CD8-positive, alpha-beta memory T cell (primary cell): ENCODE measurements around the gene CHST8. TPM values are rescaled to one million over a fixed set of nuclear protein-coding genes. Genes with fewer than 3 reads are reported as not detected.

ENCODE experiments used
- CTCF ChIA-PET: fragments of 350-600 bp; sonication (Branson Sonifier 250); formaldehyde crosslinking; loops from one replicate; lab custom pipeline; 2021; ENCODE audit warnings: antibody characterized with exemption; lab: Charles Lee
- POLR2A ChIA-PET: fragments of 350-600 bp; sonication (Branson Sonifier 250); formaldehyde crosslinking; loops from one replicate; lab custom pipeline; 2021; ENCODE audit warnings: antibody characterized with exemption; lab: Charles Lee
- DNase-seq, 5 donors: peaks; one replicate each; pipeline versions ENCODE4 v3.0.0 to v3.0.0-alpha.2; 2020 to 2022; ENCODE audit warnings: mixed read lengths in 1 of 5
- H3K27ac ChIP-seq: one replicate; pipeline ENCODE4 v1.7.0; 2013; ENCODE audit warnings: low read depth, mild to moderate bottlenecking, low read length, moderate library complexity
- H3K27me3 ChIP-seq: 2 replicates; pipeline ENCODE4 v1.7.0; 2013; ENCODE audit warnings: low read length, mild to moderate bottlenecking; ENCODE audit not compliant: insufficient read depth, poor library complexity, severe bottlenecking
- H3K36me3 ChIP-seq: 2 replicates; pipeline ENCODE4 v1.7.0; 2013; ENCODE audit warnings: mild to moderate bottlenecking, low read length, moderate library complexity; ENCODE audit not compliant: insufficient read depth
- H3K4me1 ChIP-seq: 2 replicates; pipeline ENCODE4 v1.7.0; 2013; ENCODE audit warnings: mild to moderate bottlenecking, low read length, moderate library complexity; ENCODE audit not compliant: insufficient read depth
- H3K4me3 ChIP-seq: 2 replicates; pipeline ENCODE4 v1.7.0; 2013; ENCODE audit warnings: mild to moderate bottlenecking, low read length
- H3K9me3 ChIP-seq: 2 replicates; pipeline ENCODE4 v1.7.0; 2013; ENCODE audit warnings: mild to moderate bottlenecking, low read length
- H3K27ac Mint-ChIP-seq, 8 donors: one replicate each; pipeline ENCODE4 v1.8.0; 2020 to 2021; ENCODE audit warnings: mixed read lengths in 8 of 8, mild to moderate bottlenecking in 6 of 8, inconsistent platforms in 3 of 8, moderate library complexity in 3 of 8
- H3K27me3 Mint-ChIP-seq, 2 donors: one replicate each; pipeline ENCODE4 v1.8.0; 2020 to 2021; ENCODE audit warnings: mixed read lengths in 2 of 2, mild to moderate bottlenecking in 1 of 2, moderate library complexity in 1 of 2
- H3K36me3 Mint-ChIP-seq, 3 donors: one replicate each; pipeline ENCODE4 v1.8.0; 2020 to 2021; ENCODE audit warnings: mixed read lengths in 3 of 3, inconsistent platforms in 1 of 3, mild to moderate bottlenecking in 1 of 3
- H3K4me1 Mint-ChIP-seq, 3 donors: one replicate each; pipeline ENCODE4 v1.8.0; 2020 to 2021; ENCODE audit warnings: mixed read lengths in 3 of 3, inconsistent platforms in 1 of 3, mild to moderate bottlenecking in 1 of 3
- H3K4me3 Mint-ChIP-seq, 7 donors: one replicate each; pipeline ENCODE4 v1.8.0; 2020 to 2021; ENCODE audit warnings: mixed read lengths in 7 of 7, mild to moderate bottlenecking in 6 of 7, moderate library complexity in 4 of 7, inconsistent platforms in 2 of 7
- H3K9me3 Mint-ChIP-seq, 5 donors: one replicate each; pipeline ENCODE4 v1.8.0; 2020 to 2022; ENCODE audit warnings: mixed read lengths in 5 of 5, mild to moderate bottlenecking in 3 of 5, moderate library complexity in 2 of 5, inconsistent platforms in 1 of 5
- polyA plus RNA-seq: library from polyadenylated mRNA; unstranded; fragments of 300-500 nt; fragmentation: Illumina TruSeq; gene quantifications from one replicate; pipeline ENCODE4 v1.2.3, GENCODE V29; 2021
- total RNA-seq, 2 experiments: library from RNA; stranded (reverse); gene quantifications; one replicate each; pipeline ENCODE4 v1.2.3, GENCODE V29; 2021

The CHST8 gene
- total and polyA plus RNA-seq, 3 experiments from 2014 or later: not detected

- no peaks in the 10 kb centered on the region for H3K9me3 ChIP-seq
- ChIA-PET POLR2A (no interaction called here), CTCF (interaction anchor here (0.5 kb wide), 1 partner anchor 114 kb away, joined by 4 read pairs; no protein-coding TSS in a partner anchor)
- Mint-ChIP-seq H3K27me3 (peaks cover 0 to 4% of the 10 kb centered on the region in 2 donors), H3K27ac (no peak overlapping the region), H3K9me3 (no peaks in the 10 kb centered on the region), H3K36me3 (no peaks in the 10 kb centered on the region), H3K4me1 (no peaks in the 10 kb centered on the region), H3K4me3 (no peak overlapping the region)
- no peaks in the 10 kb centered on the region for H3K36me3 ChIP-seq
- H3K27ac ChIP-seq: no peak overlapping the region
- no peaks in the 10 kb centered on the region for H3K4me1 ChIP-seq
- DNase-seq: no peak
- H3K4me3 ChIP-seq: no peak overlapping the region
- no peaks in the 10 kb centered on the region for H3K27me3 ChIP-seq
Observed at GRCh38 chr19:33752945-33753344, 131.2 kb downstream of the CHST8 start.

- no peak overlapping the region for H3K4me3 Mint-ChIP-seq
- no peak overlapping the region for H3K27ac ChIP-seq
- POLR2A ChIA-PET: no interaction called here
- no peaks in the 10 kb centered on the region for H3K4me1 Mint-ChIP-seq
- no peaks in the 10 kb centered on the region for H3K36me3 Mint-ChIP-seq
- H3K27me3 ChIP-seq: no peaks in the 10 kb centered on the region
- H3K9me3 Mint-ChIP-seq: no peaks in the 10 kb centered on the region
- H3K4me3 ChIP-seq: no peak overlapping the region
- H3K27me3 Mint-ChIP-seq: peaks cover 3 to 4% of the 10 kb centered on the region in 2 donors
- H3K4me1 ChIP-seq: no peaks in the 10 kb centered on the region
- no peaks in the 10 kb centered on the region for H3K9me3 ChIP-seq
- CTCF ChIA-PET: no interaction called here
- no peak for DNase-seq
- no peaks in the 10 kb centered on the region for H3K36me3 ChIP-seq
- no peak overlapping the region for H3K27ac Mint-ChIP-seq
Observed at GRCh38 chr19:33754361-33754760, 132.6 kb downstream of the CHST8 start.

GRCh38 chr19:33755099-33756035, 133.6 kb downstream of the CHST8 start:
- H3K4me3 ChIP-seq: no peak overlapping the region
- H3K27me3 ChIP-seq: no peaks in the 10 kb centered on the region
- no peak for DNase-seq
- H3K27me3 Mint-ChIP-seq: peaks cover 4 to 5% of the 10 kb centered on the region in 2 donors
- H3K9me3 Mint-ChIP-seq: no peaks in the 10 kb centered on the region
- H3K36me3 Mint-ChIP-seq: no peaks in the 10 kb centered on the region
- CTCF ChIA-PET: no interaction called here
- no peak overlapping the region for H3K27ac Mint-ChIP-seq
- no peaks in the 10 kb centered on the region for H3K9me3 ChIP-seq
- no peak overlapping the region for H3K4me3 Mint-ChIP-seq
- H3K27ac ChIP-seq: no peak overlapping the region
- H3K4me1 ChIP-seq: no peaks in the 10 kb centered on the region
- H3K36me3 ChIP-seq: no peaks in the 10 kb centered on the region
- POLR2A ChIA-PET: no interaction called here
- H3K4me1 Mint-ChIP-seq: no peaks in the 10 kb centered on the region

- no peaks in the 10 kb centered on the region for H3K36me3 Mint-ChIP-seq
- Histone ChIP-seq H3K4me1 (no peaks in the 10 kb centered on the region), H3K27me3 (no peaks in the 10 kb centered on the region), H3K4me3 (no peak overlapping the region), H3K9me3 (no peaks in the 10 kb centered on the region), H3K36me3 (no peaks in the 10 kb centered on the region), H3K27ac (no peak overlapping the region)
- H3K9me3 Mint-ChIP-seq: no peaks in the 10 kb centered on the region
- POLR2A ChIA-PET: no interaction called here
- DNase-seq: no peak
- H3K27me3 Mint-ChIP-seq: peaks cover 4 to 5% of the 10 kb centered on the region in 2 donors
- H3K27ac Mint-ChIP-seq: no peak overlapping the region
- CTCF ChIA-PET: no interaction called here
- H3K4me1 Mint-ChIP-seq: no peaks in the 10 kb centered on the region
- H3K4me3 Mint-ChIP-seq: no peak overlapping the region
Observed at GRCh38 chr19:33756177-33756576, 134.4 kb downstream of the CHST8 start.

GRCh38 chr19:33758541-33759013, 136.8 kb downstream of the CHST8 start:
- ChIA-PET CTCF (no interaction called here), POLR2A (no interaction called here)
- Mint-ChIP-seq H3K27ac (no peak overlapping the region), H3K27me3 (peaks cover 5 to 6% of the 10 kb centered on the region in 2 donors), H3K4me3 (no peak overlapping the region), H3K4me1 (no peaks in the 10 kb centered on the region), H3K36me3 (no peaks in the 10 kb centered on the region), H3K9me3 (no peaks in the 10 kb centered on the region)
- Histone ChIP-seq H3K27ac (no peak overlapping the region), H3K36me3 (no peaks in the 10 kb centered on the region), H3K27me3 (no peaks in the 10 kb centered on the region), H3K4me3 (no peak overlapping the region), H3K4me1 (no peaks in the 10 kb centered on the region), H3K9me3 (no peaks in the 10 kb centered on the region)
- no peak for DNase-seq

GRCh38 chr19:33759356-33759755, 137.6 kb downstream of the CHST8 start:
- no peaks in the 10 kb centered on the region for H3K9me3 ChIP-seq
- Mint-ChIP-seq H3K27me3 (peaks cover 5 to 6% of the 10 kb centered on the region in 2 donors), H3K4me1 (no peaks in the 10 kb centered on the region), H3K9me3 (no peaks in the 10 kb centered on the region), H3K36me3 (no peaks in the 10 kb centered on the region), H3K27ac (no peak overlapping the region), H3K4me3 (no peak overlapping the region)
- ChIA-PET CTCF (no interaction called here), POLR2A (no interaction called here)
- H3K36me3 ChIP-seq: no peaks in the 10 kb centered on the region
- no peak overlapping the region for H3K27ac ChIP-seq
- DNase-seq: no peak
- H3K4me1 ChIP-seq: no peaks in the 10 kb centered on the region
- no peak overlapping the region for H3K4me3 ChIP-seq
- no peaks in the 10 kb centered on the region for H3K27me3 ChIP-seq

- H3K9me3 ChIP-seq: no peaks in the 10 kb centered on the region
- no peaks in the 10 kb centered on the region for H3K9me3 Mint-ChIP-seq
- H3K4me1 ChIP-seq: no peaks in the 10 kb centered on the region
- DNase-seq: no peak
- H3K27me3 ChIP-seq: no peaks in the 10 kb centered on the region
- H3K36me3 Mint-ChIP-seq: no peaks in the 10 kb centered on the region
- H3K4me1 Mint-ChIP-seq: no peaks in the 10 kb centered on the region
- no peak overlapping the region for H3K4me3 Mint-ChIP-seq
- H3K27ac Mint-ChIP-seq: no peak overlapping the region
- no peaks in the 10 kb centered on the region for H3K36me3 ChIP-seq
- no peak overlapping the region for H3K27ac ChIP-seq
- peaks cover 13 to 15% of the 10 kb centered on the region in 2 donors for H3K27me3 Mint-ChIP-seq
- H3K4me3 ChIP-seq: no peak overlapping the region
- ChIA-PET POLR2A (no interaction called here), CTCF (no interaction called here)
Observed at GRCh38 chr19:33763633-33764371, 142.0 kb downstream of the CHST8 start.

GRCh38 chr19:33766623-33767022, 144.9 kb downstream of the CHST8 start:
- H3K36me3 ChIP-seq: no peaks in the 10 kb centered on the region
- H3K36me3 Mint-ChIP-seq: no peaks in the 10 kb centered on the region

More at GRCh38 chr19:33766623-33767022, 144.9 kb downstream of the CHST8 start:
- no peaks in the 10 kb centered on the region for H3K4me1 ChIP-seq
- no peak for DNase-seq
- no peaks in the 10 kb centered on the region for H3K9me3 Mint-ChIP-seq
- POLR2A ChIA-PET: no interaction called here
- no peaks in the 10 kb centered on the region for H3K9me3 ChIP-seq
- no peak overlapping the region for H3K27ac ChIP-seq
- no peak overlapping the region for H3K4me3 ChIP-seq
- CTCF ChIA-PET: no interaction called here
- H3K27me3 Mint-ChIP-seq: peaks cover 15 to 27% of the 10 kb centered on the region in 2 donors
- no peak overlapping the region for H3K27ac Mint-ChIP-seq
- H3K4me1 Mint-ChIP-seq: no peaks in the 10 kb centered on the region
- H3K27me3 ChIP-seq: no peaks in the 10 kb centered on the region
- H3K4me3 Mint-ChIP-seq: no peak overlapping the region
